Skeletal muscle tissue (tissue), 4 donors: ENCODE results near the gene DGUOK. TPM values are rescaled to one million over a fixed set of nuclear protein-coding genes. Genes with fewer than 3 reads are reported as not detected.

Source experiments
- H3K27ac ChIP-seq: one replicate; pipeline ENCODE4 v1.7.0; 2013; ENCODE audit warnings: mild to moderate bottlenecking, low read depth, low read length, inconsistent platforms
- H3K27me3 ChIP-seq, 3 donors: one replicate each; pipeline ENCODE4 v1.7.0; 2013; ENCODE audit warnings: low read length in 3 of 3; ENCODE audit not compliant: control insufficient read depth in 3 of 3, insufficient read depth in 3 of 3
- H3K36me3 ChIP-seq, 3 donors: one replicate each; pipeline ENCODE4 v1.7.0; 2013; ENCODE audit warnings: low read length in 3 of 3; ENCODE audit not compliant: control insufficient read depth in 3 of 3, insufficient read depth in 3 of 3
- H3K4me1 ChIP-seq, 3 donors: one replicate each; pipeline ENCODE4 v1.7.0; 2013; ENCODE audit warnings: low read length in 3 of 3, mild to moderate bottlenecking in 3 of 3; ENCODE audit not compliant: control insufficient read depth in 3 of 3, insufficient read depth in 3 of 3
- H3K4me3 ChIP-seq, 3 donors: one replicate each; pipeline ENCODE4 v1.7.0; 2013; ENCODE audit warnings: low read length in 3 of 3
- H3K9ac ChIP-seq, 3 donors: one replicate each; pipeline ENCODE4 v1.7.0; 2013; ENCODE audit warnings: low read length in 3 of 3, mild to moderate bottlenecking in 3 of 3, moderate library complexity in 2 of 3, low read depth in 1 of 3
- H3K9me3 ChIP-seq, 3 donors: one replicate each; pipeline ENCODE4 v1.7.0; 2013; ENCODE audit warnings: low read length in 3 of 3; ENCODE audit not compliant: control insufficient read depth in 3 of 3
- total RNA-seq: library from RNA; depleted of rRNA; stranded (reverse); fragments of >200 nt; gene quantifications from one replicate; pipeline ENCODE4 v1.2.3, GENCODE V29; 2014
- donor health status: Osteomylitis.

Gene DGUOK
- total RNA-seq, 1 donor from 2014 or later, result 32.4 TPM

GRCh38 chr2:73983322-73984202 lies 56.9 kb downstream of the DGUOK start:
- H3K4me1 ChIP-seq, result peaks cover 51 to 64% (median 54%) of the 10 kb centered on the region in 3 donors
- H3K9me3 ChIP-seq, result no peaks in the 10 kb centered on the region
- H3K36me3 ChIP-seq, result peaks cover 0 to 3% (median 0%) of the 10 kb centered on the region in 3 donors
- H3K27ac ChIP-seq, result no peak overlapping the region
- H3K4me3 ChIP-seq, result peak overlapping the region; percentile 59 to 66 (median 64)
- no peaks in the 10 kb centered on the region for H3K27me3 ChIP-seq
- H3K9ac ChIP-seq, result peak overlapping the region in 2 of 3 donors; percentile 35 to 76

GRCh38 chr2:73984203-73984921 lies 57.7 kb downstream of the DGUOK start, which contains the start of gene TET3:
Gene TET3, plus strand, starts transcription at chr2:73984910. Its CDS starts 1,494 bp downstream, at chr2:73986404.
- Histone ChIP-seq H3K4me1 (peaks cover 51 to 65% (median 54%) of the 10 kb centered on the region in 3 donors), H3K27me3 (no peaks in the 10 kb centered on the region), H3K9me3 (no peaks in the 10 kb centered on the region), H3K9ac (peak within 1 kb of the TSS; percentile 40 to 76 (median 64)), H3K36me3 (peaks cover 0 to 3% (median 0%) of the 10 kb centered on the region in 3 donors), H3K4me3 (peak within 1 kb of the TSS; percentile 59 to 68 (median 64)), H3K27ac (no peak within 1 kb of the TSS)

DNA sequence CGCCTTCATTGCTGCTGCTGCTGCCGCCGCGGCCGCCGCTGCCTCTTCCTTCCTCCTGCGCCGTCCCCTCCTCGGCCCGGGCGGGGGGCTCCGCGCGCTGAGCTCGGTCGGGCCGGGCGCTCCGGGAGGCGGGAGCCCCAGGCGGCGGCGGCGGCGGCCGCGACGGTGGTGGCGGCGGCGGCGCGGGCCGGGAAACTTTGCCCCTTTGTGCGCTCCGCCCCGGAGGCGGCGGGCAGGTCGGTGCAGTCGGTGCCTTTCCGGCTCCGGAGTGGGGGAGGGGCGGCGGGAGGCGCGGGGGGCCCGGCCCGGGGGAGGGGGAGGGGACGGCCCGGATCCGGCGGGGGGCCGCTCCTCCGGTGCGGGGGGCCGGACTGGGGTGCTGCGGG lies 58.2 kb downstream of the DGUOK start:
- peak overlapping the region in 1 of 3 donors; percentile 76 for H3K9ac ChIP-seq
- H3K9me3 ChIP-seq, result no peaks in the 10 kb centered on the region
- no peak overlapping the region for H3K27ac ChIP-seq
- peaks cover 51 to 65% (median 52%) of the 10 kb centered on the region in 3 donors for H3K4me1 ChIP-seq
- no peaks in the 10 kb centered on the region for H3K27me3 ChIP-seq
- peak overlapping the region in 1 of 3 donors; percentile 41 for H3K4me3 ChIP-seq
- peaks cover 0 to 3% (median 0%) of the 10 kb centered on the region in 3 donors for H3K36me3 ChIP-seq

GRCh38 chr2:73985308-73986084 lies 58.8 kb downstream of the DGUOK start:
- Histone ChIP-seq H3K4me1 (peaks cover 51 to 65% (median 52%) of the 10 kb centered on the region in 3 donors), H3K27ac (no peak overlapping the region)

DNA sequence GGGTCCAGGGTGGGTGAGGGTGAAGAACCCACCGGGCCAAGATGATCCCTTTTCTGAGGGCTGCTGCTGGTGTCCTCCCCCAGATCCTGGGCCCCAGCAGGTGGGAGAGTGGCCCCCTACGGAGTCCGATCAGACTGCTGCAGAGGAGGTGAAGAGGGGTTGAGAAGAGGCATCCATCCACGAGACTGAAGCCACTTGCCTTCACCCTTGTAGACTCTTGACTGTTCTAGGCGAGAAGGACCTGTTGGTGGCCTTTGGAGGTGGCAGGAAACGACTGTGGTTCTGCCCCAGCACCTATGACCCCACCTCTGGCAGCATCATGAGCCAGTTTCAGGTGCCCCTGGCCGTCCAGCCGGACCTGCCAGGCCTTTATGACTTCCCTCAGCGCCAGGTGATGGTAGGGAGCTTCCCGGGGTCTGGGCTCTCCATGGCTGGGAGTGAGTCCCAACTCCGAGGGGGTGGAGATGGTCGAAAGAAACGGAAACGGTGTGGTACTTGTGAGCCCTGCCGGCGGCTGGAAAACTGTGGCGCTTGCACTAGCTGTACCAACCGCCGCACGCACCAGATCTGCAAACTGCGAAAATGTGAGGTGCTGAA lies 59.5 kb downstream of the DGUOK start:
- H3K27me3 ChIP-seq, result no peaks in the 10 kb centered on the region
- H3K9me3 ChIP-seq, result no peaks in the 10 kb centered on the region
- H3K9ac ChIP-seq, result peak overlapping the region in 1 of 3 donors; percentile 74
- H3K4me3 ChIP-seq, result peak overlapping the region; percentile 52 to 68 (median 63)
- H3K27ac ChIP-seq, result no peak overlapping the region
- peaks cover 46 to 59% (median 50%) of the 10 kb centered on the region in 3 donors for H3K4me1 ChIP-seq
- H3K36me3 ChIP-seq, result peaks cover 0 to 3% (median 0%) of the 10 kb centered on the region in 3 donors

More at GRCh38 chr2:73985308-73986084, 58.8 kb downstream of the DGUOK start:
- Histone ChIP-seq H3K27me3 (no peaks in the 10 kb centered on the region), H3K9me3 (no peaks in the 10 kb centered on the region), H3K4me3 (peak overlapping the region; percentile 52 to 68 (median 63)), H3K36me3 (peaks cover 0 to 3% (median 0%) of the 10 kb centered on the region in 3 donors), H3K9ac (peak overlapping the region; percentile 40 to 74 (median 64))

GRCh38 chr2:73987109-73987947 lies 60.6 kb downstream of the DGUOK start:
- peak overlapping the region in 1 of 3 donors; percentile 47 for H3K9ac ChIP-seq
- H3K27ac ChIP-seq, result no peak overlapping the region
- peaks cover 38 to 48% (median 39%) of the 10 kb centered on the region in 3 donors for H3K4me1 ChIP-seq
- H3K36me3 ChIP-seq, result peaks cover 0 to 3% (median 0%) of the 10 kb centered on the region in 3 donors
- no peaks in the 10 kb centered on the region for H3K9me3 ChIP-seq
- H3K27me3 ChIP-seq, result no peaks in the 10 kb centered on the region
- H3K4me3 ChIP-seq, result peak overlapping the region; percentile 13 to 50 (median 49)

DNA sequence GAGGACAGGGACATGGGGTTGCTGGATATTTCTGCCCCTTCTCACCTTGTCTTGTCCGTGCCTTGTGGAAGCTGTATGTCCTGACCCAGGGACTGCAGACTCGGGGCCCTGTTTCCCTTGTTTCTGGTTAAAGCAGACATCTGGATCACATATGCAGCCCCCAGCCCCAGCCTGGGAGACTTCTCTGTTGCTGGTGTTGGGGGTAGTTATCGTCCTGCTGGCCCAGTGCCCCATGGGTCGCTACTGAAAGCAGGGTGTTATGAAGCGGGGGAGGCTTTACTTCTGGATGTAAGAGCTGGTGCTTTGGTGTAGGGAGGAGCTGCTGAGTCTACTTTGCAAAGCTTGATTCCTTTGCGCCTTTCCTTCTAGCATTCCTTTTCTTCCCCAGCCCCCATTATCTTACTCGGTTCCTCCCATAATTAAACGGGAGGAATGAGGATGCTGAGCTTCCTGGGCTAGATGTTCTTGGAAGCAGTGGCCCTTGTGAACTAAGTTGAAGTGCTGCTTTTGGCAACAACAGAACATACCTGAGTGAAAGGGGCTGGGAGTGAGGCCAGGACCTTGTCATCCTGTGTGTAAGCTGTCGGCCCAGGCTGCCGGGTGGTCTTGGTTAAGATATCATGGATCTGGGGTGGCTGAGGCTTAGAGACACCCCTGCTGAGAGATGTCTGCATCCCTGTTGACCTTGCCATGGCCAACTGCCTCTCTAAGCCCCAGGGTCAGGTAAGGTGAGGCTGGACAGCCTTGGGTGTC lies 61.4 kb downstream of the DGUOK start:
- Histone ChIP-seq H3K9ac (peak overlapping the region in 1 of 3 donors; percentile 47), H3K27me3 (no peaks in the 10 kb centered on the region), H3K36me3 (peaks cover 0 to 3% (median 0%) of the 10 kb centered on the region in 3 donors), H3K4me3 (peak overlapping the region; percentile 13 to 50 (median 35)), H3K27ac (no peak overlapping the region), H3K4me1 (peaks cover 34 to 43% (median 35%) of the 10 kb centered on the region in 3 donors), H3K9me3 (no peaks in the 10 kb centered on the region)

DNA sequence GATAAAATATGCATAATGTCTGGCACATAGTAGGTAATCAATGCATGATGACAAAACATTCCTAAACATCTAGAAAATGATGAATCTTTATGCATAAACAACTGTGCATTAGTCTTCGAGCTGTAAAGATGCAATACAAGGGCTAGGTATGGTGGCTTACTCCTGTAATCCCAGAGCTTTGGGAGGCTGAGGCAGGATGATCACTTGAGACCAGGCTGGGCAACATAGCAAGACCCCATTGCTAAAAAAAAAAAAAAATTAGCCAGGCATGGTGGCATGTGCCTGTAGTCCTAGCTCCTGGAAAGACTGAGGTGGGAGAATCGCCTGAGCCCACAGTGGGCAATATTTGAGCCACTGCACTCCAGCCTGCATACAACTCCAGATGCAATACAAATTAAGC lies 63.3 kb downstream of the DGUOK start:
- Histone ChIP-seq H3K36me3 (peaks cover 0 to 3% (median 0%) of the 10 kb centered on the region in 3 donors), H3K4me3 (no peak overlapping the region), H3K9ac (peak overlapping the region in 1 of 3 donors; percentile 25), H3K9me3 (no peaks in the 10 kb centered on the region), H3K4me1 (peaks cover 24 to 35% (median 24%) of the 10 kb centered on the region in 3 donors), H3K27me3 (no peaks in the 10 kb centered on the region), H3K27ac (no peak overlapping the region)
